Kidney tubule cell (primary cell): Measurements from ENCODE around the gene OR2T34.
"Not testable (repeated sequence)": the region's sequence is repeated elsewhere in the genome, so short reads cannot be mapped to it uniquely, and the experiment has no call there.

Source experiments
- DNase-seq: peaks from one replicate; pipeline ENCODE4 v3.0.0-alpha.2; 2018; ENCODE audit warnings: low spot score

OR2T34 gene

DNA sequence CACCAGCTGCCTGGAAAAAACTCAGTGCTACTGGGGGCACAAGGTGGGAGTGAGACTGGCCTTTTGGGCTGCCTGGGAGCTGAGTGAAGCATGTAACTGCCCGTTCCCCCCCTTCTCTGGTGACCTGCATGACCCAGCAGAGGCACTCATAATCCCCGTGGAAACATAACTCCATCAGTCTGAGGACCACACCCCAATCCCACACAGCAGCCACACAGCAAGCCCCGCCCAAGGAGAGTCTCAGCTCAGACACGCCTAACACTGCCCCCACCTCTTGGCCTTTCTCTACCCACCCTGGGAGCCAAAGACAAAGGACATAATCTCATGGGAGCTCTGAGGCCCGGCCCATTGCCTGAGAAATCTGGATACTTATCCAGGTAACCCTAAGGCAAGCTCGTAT, 23.5 kb downstream of the OR2T34 start:
- DNase-seq, result not testable (repeated sequence)

DNA sequence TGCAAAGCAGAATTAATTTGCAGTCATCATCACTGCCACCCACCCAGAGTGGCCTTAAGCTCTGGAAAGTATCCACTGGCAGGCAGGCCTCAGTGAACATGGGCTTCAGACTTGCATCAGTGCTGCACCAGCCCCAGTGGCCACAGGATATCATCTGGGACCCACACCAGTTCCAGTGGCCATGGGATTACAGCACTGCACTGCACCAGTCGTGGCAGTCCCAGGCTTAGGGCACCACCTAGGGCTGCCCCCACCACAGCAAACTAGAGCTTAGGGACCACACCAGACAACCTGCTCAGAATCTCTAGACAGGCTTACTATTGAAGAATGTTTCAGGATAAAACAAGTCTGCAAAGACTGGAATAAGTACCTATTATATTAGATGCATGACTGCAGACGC, 27.2 kb downstream of the OR2T34 start:
- not testable (repeated sequence) for DNase-seq

DNA sequence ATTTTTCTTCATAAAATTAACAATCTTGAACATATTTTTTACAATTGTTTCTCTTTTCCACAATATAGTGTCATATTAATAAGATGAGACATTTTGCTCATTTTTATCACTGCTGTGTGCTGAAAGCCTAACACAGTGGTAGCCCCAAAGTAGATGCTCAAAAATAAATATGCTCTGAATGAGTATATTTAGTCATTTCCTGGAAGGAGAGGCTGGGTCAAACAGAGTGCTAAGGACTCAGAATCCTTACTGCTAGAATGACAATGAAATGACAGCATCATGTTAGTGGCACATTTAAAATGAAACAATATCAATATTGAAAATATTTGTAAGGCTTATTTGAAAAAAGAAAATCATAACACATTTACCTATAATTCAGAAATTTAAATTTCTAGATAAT, 37.1 kb downstream of the OR2T34 start:
- not testable (repeated sequence) for DNase-seq
